Skeletal muscle tissue (tissue), 4 donors: ENCODE results near the gene TRIOBP. TPM values are rescaled to one million over a fixed set of nuclear protein-coding genes. Genes with fewer than 3 reads are reported as not detected.

Experiments used
- H3K27ac ChIP-seq: one replicate; pipeline ENCODE4 v1.7.0; 2013; ENCODE audit warnings: mild to moderate bottlenecking, low read depth, low read length, inconsistent platforms
- H3K27me3 ChIP-seq, 3 donors: one replicate each; pipeline ENCODE4 v1.7.0; 2013; ENCODE audit warnings: low read length in 3 of 3; ENCODE audit not compliant: control insufficient read depth in 3 of 3, insufficient read depth in 3 of 3
- H3K36me3 ChIP-seq, 3 donors: one replicate each; pipeline ENCODE4 v1.7.0; 2013; ENCODE audit warnings: low read length in 3 of 3; ENCODE audit not compliant: control insufficient read depth in 3 of 3, insufficient read depth in 3 of 3
- H3K4me1 ChIP-seq, 3 donors: one replicate each; pipeline ENCODE4 v1.7.0; 2013; ENCODE audit warnings: low read length in 3 of 3, mild to moderate bottlenecking in 3 of 3; ENCODE audit not compliant: control insufficient read depth in 3 of 3, insufficient read depth in 3 of 3
- H3K4me3 ChIP-seq, 3 donors: one replicate each; pipeline ENCODE4 v1.7.0; 2013; ENCODE audit warnings: low read length in 3 of 3
- H3K9ac ChIP-seq, 3 donors: one replicate each; pipeline ENCODE4 v1.7.0; 2013; ENCODE audit warnings: low read length in 3 of 3, mild to moderate bottlenecking in 3 of 3, moderate library complexity in 2 of 3, low read depth in 1 of 3
- H3K9me3 ChIP-seq, 3 donors: one replicate each; pipeline ENCODE4 v1.7.0; 2013; ENCODE audit warnings: low read length in 3 of 3; ENCODE audit not compliant: control insufficient read depth in 3 of 3
- total RNA-seq: library from RNA; depleted of rRNA; stranded (reverse); fragments of >200 nt; gene quantifications from one replicate; pipeline ENCODE4 v1.2.3, GENCODE V29; 2014
- donor health status: Osteomylitis.

TRIOBP gene
- total RNA-seq, 1 donor from 2014 or later, result 26.6 TPM

DNA sequence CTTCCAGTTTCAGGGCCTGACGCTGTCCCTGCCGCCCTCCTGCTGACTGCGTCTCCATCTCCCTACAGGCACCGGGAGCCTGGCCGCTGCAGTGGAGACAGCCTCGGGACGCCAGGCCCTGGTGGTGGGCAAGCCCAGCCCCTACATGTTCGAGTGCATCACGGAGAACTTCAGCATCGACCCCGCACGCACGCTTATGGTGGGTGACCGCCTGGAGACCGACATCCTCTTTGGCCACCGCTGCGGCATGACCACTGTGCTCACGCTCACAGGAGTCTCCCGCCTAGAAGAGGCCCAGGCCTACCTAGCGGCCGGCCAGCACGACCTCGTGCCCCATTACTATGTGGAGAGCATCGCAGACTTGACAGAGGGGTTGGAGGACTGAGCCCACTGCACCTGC, 31.4 kb upstream of the TRIOBP start:
- Histone ChIP-seq H3K9me3 (no peaks in the 10 kb centered on the region), H3K27me3 (no peaks in the 10 kb centered on the region), H3K4me1 (peaks cover 31 to 36% (median 35%) of the 10 kb centered on the region in 3 donors), H3K27ac (no peak overlapping the region), H3K36me3 (peaks cover 0 to 13% (median 6%) of the 10 kb centered on the region in 3 donors), H3K9ac (no peak overlapping the region), H3K4me3 (no peak overlapping the region)

DNA sequence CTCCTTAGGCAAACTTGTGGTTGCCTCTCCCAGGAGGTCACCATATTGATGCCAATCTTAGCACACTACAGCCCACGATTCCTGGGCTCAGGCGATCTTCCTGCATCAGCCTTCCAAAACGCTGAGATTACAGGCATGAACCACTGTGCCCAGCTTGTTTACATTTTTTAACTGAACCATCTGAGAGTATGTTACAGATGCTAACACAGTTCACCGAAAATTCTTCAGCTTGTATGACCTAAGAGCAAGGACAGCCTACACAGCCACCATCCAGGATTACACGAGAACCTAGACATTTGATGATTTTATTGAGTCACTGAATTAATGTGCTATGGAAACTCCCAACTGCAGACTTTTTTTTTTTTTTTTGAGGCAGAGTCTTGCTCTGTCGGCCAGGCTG, 27.3 kb upstream of the TRIOBP start:
- no peaks in the 10 kb centered on the region for H3K9me3 ChIP-seq
- H3K4me3 ChIP-seq, result no peak overlapping the region
- no peak overlapping the region for H3K27ac ChIP-seq
- peaks cover 0 to 13% (median 6%) of the 10 kb centered on the region in 3 donors for H3K36me3 ChIP-seq
- H3K27me3 ChIP-seq, result no peaks in the 10 kb centered on the region
- peaks cover 14 to 26% (median 22%) of the 10 kb centered on the region in 3 donors for H3K4me1 ChIP-seq
- no peak overlapping the region for H3K9ac ChIP-seq

DNA sequence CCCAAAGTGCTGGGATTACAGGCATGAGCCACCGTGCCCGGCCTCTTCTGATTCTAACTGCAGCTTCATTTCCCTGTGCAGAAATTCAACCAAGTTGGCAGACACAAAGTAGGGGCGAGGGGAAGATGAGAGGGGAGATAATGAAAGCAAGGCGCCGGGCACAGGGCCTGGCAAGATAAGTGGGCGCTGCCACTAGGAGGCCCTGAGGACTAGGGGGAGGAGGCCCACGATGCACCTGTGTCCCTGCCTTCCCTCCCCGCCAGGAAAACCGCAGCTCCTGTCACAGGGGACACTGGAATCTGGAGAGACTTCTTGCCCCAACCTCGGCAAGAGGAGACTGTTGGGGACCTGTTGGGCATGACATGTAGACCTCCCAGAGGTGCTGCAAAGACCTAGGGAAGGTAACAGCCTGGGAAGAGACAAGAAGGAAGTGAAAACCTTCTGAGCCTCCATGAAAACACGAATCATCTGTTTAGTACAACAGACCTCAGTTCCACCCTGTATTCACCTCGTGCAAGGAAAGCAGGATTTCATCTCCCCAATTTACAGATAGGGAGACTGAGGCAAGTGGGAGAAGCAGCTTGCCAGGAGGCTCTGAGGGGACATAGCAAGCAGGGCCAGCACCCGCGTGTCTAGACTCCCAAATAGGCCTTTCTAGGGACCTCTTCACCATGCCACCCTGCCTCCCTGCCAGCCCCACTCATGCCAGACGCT, 24.5 kb upstream of the TRIOBP start:
- Histone ChIP-seq H3K9ac (no peak overlapping the region), H3K9me3 (no peaks in the 10 kb centered on the region), H3K27me3 (no peaks in the 10 kb centered on the region), H3K4me1 (peaks cover 20 to 32% (median 28%) of the 10 kb centered on the region in 3 donors), H3K4me3 (no peak overlapping the region), H3K36me3 (no peaks in the 10 kb centered on the region), H3K27ac (no peak overlapping the region)

DNA sequence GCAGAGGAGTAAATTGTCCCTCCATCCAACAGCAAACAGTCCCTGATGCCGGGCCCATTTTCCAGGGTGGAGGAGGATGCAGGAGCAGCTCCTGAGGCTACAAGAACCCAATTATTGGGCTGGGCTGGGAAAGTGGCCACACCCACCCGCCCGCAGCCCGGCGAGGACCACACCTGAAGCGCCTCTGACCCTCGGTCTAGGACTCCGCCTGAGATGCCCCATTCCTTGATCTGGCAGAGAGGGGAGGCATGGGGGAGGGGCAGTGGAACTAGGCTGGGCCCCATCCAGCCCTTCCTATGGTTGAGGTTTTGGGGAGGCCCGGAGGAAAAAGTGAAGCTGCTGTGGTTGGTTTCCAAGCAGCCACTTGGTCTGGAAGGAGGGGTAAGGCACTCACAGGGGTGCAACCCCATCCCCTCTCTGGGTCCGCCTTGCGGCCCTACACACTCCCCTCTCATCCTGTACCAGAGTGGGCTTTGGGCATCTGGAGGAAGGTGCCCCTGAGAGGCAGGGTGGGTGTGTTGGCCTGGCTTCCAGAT, 23.9 kb upstream of the TRIOBP start:
- Histone ChIP-seq H3K9ac (no peak overlapping the region), H3K36me3 (peaks cover 0 to under 1% (median 0%) of the 10 kb centered on the region in 3 donors), H3K4me3 (no peak overlapping the region), H3K9me3 (no peaks in the 10 kb centered on the region), H3K4me1 (peaks cover 23 to 32% (median 31%) of the 10 kb centered on the region in 3 donors), H3K27ac (no peak overlapping the region), H3K27me3 (no peaks in the 10 kb centered on the region)

DNA sequence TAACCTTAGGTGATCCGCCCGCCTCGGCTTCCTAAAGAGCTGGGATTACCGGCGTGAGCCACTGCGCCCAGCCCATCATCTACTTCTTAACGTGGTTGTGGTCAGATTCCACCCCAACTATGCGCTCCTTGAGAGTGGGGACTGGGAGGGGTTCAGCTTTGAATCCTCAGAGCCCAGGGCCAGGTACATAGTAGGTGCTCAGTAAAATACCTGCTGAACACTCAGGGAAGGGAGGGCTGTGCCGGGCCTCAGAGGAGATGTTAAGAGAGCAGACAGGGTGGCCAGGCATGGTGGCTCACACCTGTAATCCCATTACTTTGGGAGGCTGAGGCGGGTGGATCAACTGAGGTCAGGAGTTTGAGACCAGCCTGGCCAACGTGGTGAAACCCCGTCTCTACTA, 22.6 kb upstream of the TRIOBP start:
- Histone ChIP-seq H3K9me3 (no peaks in the 10 kb centered on the region), H3K4me3 (no peak overlapping the region), H3K4me1 (peaks cover 26 to 36% (median 35%) of the 10 kb centered on the region in 3 donors), H3K27me3 (no peaks in the 10 kb centered on the region), H3K9ac (peak overlapping the region in 1 of 3 donors; percentile 66), H3K27ac (peak overlapping the region; percentile 94), H3K36me3 (peaks cover 0 to 6% (median 3%) of the 10 kb centered on the region in 3 donors)

DNA sequence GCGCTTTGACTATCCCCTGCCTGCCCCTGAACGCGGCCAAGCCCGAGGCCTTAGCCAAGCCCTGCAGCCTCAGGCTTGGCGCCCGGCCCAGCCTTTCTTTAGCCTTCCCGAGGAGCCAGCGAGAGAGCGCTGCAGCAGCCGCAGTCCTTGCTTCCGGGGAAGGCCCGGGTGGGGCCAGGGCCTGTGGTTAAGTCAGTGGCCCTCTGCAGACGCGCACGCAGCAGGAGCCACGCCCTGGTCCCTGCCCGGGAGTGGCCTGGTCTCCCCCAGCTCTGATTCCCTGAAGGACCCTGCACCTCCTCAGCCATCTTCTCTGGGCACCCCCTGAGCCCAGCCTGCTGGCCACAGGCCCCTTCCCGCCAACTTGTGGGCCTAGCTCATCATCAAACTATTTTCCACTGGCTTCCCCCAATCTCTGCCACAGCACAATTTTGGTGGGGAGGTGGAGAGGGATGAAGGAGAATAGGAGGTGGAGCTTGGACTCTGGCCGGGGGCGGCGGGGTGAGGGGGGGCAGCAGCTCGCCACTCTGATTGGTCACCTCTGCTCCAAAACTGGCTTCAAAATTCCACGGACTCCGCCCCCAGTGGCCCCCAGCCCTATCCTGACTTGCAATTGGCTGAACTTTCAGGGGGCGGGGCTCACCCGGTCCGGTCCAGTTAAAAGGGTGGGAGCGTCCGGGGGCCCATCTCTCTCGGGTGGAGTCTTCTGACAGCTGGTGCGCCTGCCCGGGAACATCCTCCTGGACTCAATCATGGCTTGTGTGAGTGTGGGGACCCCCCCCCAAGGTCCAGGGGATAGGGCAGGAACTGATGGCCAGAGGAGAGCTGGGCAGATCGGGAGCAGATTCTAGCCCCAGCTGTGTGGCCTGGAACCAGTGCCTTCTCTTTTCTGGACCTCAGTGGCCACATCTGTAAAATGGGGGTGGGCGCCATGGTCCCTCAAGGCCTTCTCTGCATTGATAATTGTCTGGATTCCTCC, 21.6 kb upstream of the TRIOBP start, which contains the start of gene LGALS1:
Gene LGALS1 (plus strand): TSS at position 686 of the 979 bp plus-strand sequence. CDS start 67 bp downstream, at position 753.
- peaks cover 26 to 36% (median 35%) of the 10 kb centered on the region in 3 donors for H3K4me1 ChIP-seq
- H3K27me3 ChIP-seq, result no peaks in the 10 kb centered on the region
- no peaks in the 10 kb centered on the region for H3K9me3 ChIP-seq
- peak within 1 kb of the TSS; percentile 82 to 93 (median 83) for H3K4me3 ChIP-seq
- peaks cover 9 to 13% (median 13%) of the 10 kb centered on the region in 3 donors for H3K36me3 ChIP-seq
- H3K9ac ChIP-seq, result peak within 1 kb of the TSS; percentile 80 to 87 (median 86)
- H3K27ac ChIP-seq, result peak within 1 kb of the TSS; percentile 94

DNA sequence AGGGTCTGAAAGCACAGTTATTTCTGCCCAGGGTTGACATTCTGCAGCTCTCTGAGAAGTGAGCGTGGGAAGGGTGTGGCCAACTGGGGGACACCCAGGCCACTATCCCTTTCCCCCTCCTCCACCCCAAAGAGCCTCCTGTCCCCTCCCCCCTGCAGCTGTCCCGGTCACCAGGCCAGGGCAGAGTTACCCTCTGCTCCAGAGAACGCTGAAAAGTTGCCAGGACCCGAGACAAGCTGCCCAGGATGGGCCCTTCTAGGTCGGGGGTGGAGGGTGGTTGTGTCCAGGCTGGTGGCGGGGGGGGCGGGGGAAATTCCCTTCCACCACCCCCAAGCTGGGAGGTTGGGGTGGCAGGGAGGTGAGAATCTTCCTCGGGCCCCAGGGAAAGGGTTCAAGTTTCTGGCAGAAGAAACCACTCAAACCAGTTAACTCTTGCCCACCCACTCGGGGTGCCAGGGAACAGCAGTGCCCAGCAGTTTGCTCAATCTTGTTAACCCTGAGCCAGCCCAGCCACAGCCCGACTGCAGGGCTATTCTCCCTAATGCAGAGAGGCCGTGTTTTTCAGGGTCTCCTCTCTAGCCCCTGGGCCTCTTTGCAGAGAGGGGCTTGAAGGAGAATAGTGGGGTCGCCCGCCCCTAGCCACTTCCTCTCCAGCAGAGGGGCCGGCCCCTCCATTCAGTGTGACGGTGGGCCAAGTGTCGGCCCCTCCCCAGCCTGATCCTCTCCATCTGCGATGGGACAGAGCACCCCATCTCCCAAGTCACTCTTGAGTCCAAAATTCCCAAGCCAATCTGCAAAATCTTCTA, 20.7 kb upstream of the TRIOBP start:
- peak overlapping the region; percentile 80 to 87 (median 86) for H3K9ac ChIP-seq
- H3K27me3 ChIP-seq, result no peaks in the 10 kb centered on the region
- no peaks in the 10 kb centered on the region for H3K9me3 ChIP-seq
- peak overlapping the region; percentile 82 to 93 (median 83) for H3K4me3 ChIP-seq
- peak overlapping the region; percentile 94 for H3K27ac ChIP-seq
- peaks cover 11 to 13% (median 13%) of the 10 kb centered on the region in 3 donors for H3K36me3 ChIP-seq
- H3K4me1 ChIP-seq, result peaks cover 30 to 37% (median 36%) of the 10 kb centered on the region in 3 donors

DNA sequence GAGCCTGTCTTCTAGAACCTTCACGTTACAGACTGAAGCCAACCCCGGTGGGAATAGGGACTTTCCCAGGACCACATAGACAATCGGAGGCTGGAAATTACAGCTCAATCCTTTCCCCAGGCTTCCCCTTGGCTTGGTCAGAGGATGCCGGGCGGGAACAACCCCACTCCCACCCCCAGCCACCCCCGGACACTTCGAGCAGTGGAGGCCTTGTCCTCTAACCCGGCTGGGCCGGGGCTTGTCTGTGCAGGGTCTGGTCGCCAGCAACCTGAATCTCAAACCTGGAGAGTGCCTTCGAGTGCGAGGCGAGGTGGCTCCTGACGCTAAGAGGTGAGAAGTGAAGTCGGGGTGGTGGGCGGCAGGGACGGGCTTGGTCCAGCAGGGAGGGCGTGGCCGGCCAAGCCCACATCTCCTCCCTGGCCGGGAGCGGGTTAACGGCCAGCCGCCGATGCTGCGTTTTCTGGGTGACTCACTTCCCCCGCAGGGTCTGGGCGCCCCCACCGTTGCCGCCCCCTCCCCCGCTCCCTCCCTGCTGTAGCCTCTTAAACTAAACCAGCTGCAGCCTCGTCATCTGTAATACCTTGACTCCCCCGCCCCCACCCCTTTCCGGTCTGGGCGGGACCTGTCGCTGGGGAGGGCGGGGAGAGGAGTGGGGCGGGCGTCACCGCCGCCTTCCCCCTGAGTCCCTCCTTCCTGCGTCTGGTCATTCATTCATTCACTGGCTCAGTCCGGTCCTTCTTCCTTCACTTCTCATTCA, 19.9 kb upstream of the TRIOBP start:
- H3K27me3 ChIP-seq, result no peaks in the 10 kb centered on the region
- H3K4me1 ChIP-seq, result peaks cover 33 to 43% (median 41%) of the 10 kb centered on the region in 3 donors
- H3K4me3 ChIP-seq, result peak overlapping the region; percentile 82 to 93 (median 83)
- H3K27ac ChIP-seq, result peak overlapping the region; percentile 94
- peak overlapping the region; percentile 80 to 87 (median 86) for H3K9ac ChIP-seq
- no peaks in the 10 kb centered on the region for H3K9me3 ChIP-seq
- peaks cover 11 to 13% (median 13%) of the 10 kb centered on the region in 3 donors for H3K36me3 ChIP-seq
